HepG2 (cell line): ENCODE results near the gene FAM3B. TPM values are rescaled to one million over a fixed set of nuclear protein-coding genes. Genes with fewer than 3 reads are reported as not detected.

ENCODE experiments used
- CAMTA2 ChIP-seq: sonication (generic); formaldehyde crosslinking; IDR thresholded peaks from 2 replicates; pipeline ENCODE4 v1.4.0; 2020; ENCODE audit warnings: mild to moderate bottlenecking, missing genetic modification reagents, borderline replicate concordance
- CREB1 ChIP-seq, 2 experiments: fragments of 450-650 bp in 1 of 2; IDR thresholded peaks; 2 replicates each; pipeline ENCODE4 v1.6.1; 2016 to 2017; ENCODE audit warnings: control low read depth in 1 of 2, mild to moderate bottlenecking in 1 of 2, missing compliant biosample characterization in 1 of 2, missing genetic modification characterization in 1 of 2
- EED ChIP-seq: sonication (generic); formaldehyde crosslinking; IDR thresholded peaks from 2 replicates; pipeline ENCODE4 v1.5.0; 2020; ENCODE audit warnings: mild to moderate bottlenecking, missing genetic modification reagents
- HNRNPK ChIP-seq: fragments of 200-400 bp; formaldehyde crosslinking; IDR thresholded peaks from 2 replicates; pipeline ENCODE4 v1.6.1; 2018; ENCODE audit warnings: low read length, low read depth, moderate library complexity, mild to moderate bottlenecking; ENCODE audit not compliant: poor library complexity, severe bottlenecking
- MLLT10 ChIP-seq: sonication (generic); formaldehyde crosslinking; IDR thresholded peaks from 2 replicates; pipeline ENCODE4 v1.4.0; 2020; ENCODE audit warnings: missing genetic modification reagents
- SP1 ChIP-seq, 2 experiments: fragments of 450-650 bp in 1 of 2; sonication (generic) in 1 of 2; formaldehyde crosslinking in 1 of 2; IDR thresholded peaks; 2 replicates each; pipeline versions ENCODE4 v1.4.0 to v1.6.1; 2016 to 2020; ENCODE audit warnings: missing genetic modification reagents in 1 of 2
- SRF ChIP-seq: IDR thresholded peaks from 2 replicates; pipeline ENCODE4 v1.6.1; 2011; ENCODE audit warnings: mild to moderate bottlenecking, low read depth, low read length, moderate library complexity
- ZNF143 ChIP-seq: sonication (generic); formaldehyde crosslinking; IDR thresholded peaks from 2 replicates; pipeline ENCODE4 v1.4.0; 2020; ENCODE audit warnings: missing genetic modification reagents
- ZNF337 ChIP-seq: sonication (generic); formaldehyde crosslinking; IDR thresholded peaks from 2 replicates; pipeline ENCODE4 v1.5.1; 2020; ENCODE audit warnings: missing genetic modification reagents, low read depth, mild to moderate bottlenecking, borderline replicate concordance
- ZNF33B ChIP-seq: sonication (generic); formaldehyde crosslinking; IDR thresholded peaks from 2 replicates; pipeline ENCODE4 v1.5.1; 2020; ENCODE audit warnings: mild to moderate bottlenecking, missing genetic modification reagents
- ZNF496 ChIP-seq: sonication (generic); formaldehyde crosslinking; IDR thresholded peaks from 2 replicates; pipeline ENCODE4 v1.8.1; 2023; ENCODE audit warnings: mild to moderate bottlenecking, moderate library complexity, missing genetic modification reagents; ENCODE audit not compliant: insufficient replicate concordance
- ZNF670 ChIP-seq: sonication (generic); formaldehyde crosslinking; IDR thresholded peaks from 2 replicates; pipeline ENCODE4 v1.8.0; 2022; ENCODE audit warnings: mild to moderate bottlenecking, missing genetic modification reagents, borderline replicate concordance
- polyA plus RNA-seq, 8 experiments: library from polyadenylated mRNA; depleted of rRNA in 3 of 8; stranded (reverse) in 7 of 8; unstranded in 1 of 8; fragments of >200 nt; fragmentation: Illumina TruSeq in 4 of 8; extraction: Trizol in 4 of 8; gene quantifications; 2 replicates each; pipeline versions ENCODE4 v1.2.1 to v1.2.3, GENCODE V29; 2011 to 2016; ENCODE audit warnings: low read depth in 4 of 8, missing spikeins in 1 of 8, mixed read lengths in 1 of 8; ENCODE audit not compliant: insufficient read depth in 1 of 8
- total RNA-seq, 5 experiments: library from RNA; depleted of rRNA; stranded (reverse); fragments of >200 nt; fragmentation: Illumina TruSeq; extraction: Trizol; gene quantifications; 2 replicates each; pipeline ENCODE4 v1.2.3, GENCODE V29; 2016; ENCODE audit warnings: low read depth in 1 of 5
- TF ChIP-seq, protein P1 (sequence below): sonication (generic); formaldehyde crosslinking; IDR thresholded peaks from 2 replicates; pipeline ENCODE4 v1.4.0; 2020; ENCODE audit warnings: mild to moderate bottlenecking, missing genetic modification reagents
- TF ChIP-seq, protein P2 (sequence below): IDR thresholded peaks from 2 replicates; pipeline ENCODE4 v1.4.0; 2020; ENCODE audit warnings: mild to moderate bottlenecking, missing genetic modification reagents

The FAM3B gene
- total and polyA plus RNA-seq, 2 of the 13 experiments (the other 11 are each of a cell fraction or from before 2014, with no cell fraction given): 46.5 to 62.0 TPM

DNA sequence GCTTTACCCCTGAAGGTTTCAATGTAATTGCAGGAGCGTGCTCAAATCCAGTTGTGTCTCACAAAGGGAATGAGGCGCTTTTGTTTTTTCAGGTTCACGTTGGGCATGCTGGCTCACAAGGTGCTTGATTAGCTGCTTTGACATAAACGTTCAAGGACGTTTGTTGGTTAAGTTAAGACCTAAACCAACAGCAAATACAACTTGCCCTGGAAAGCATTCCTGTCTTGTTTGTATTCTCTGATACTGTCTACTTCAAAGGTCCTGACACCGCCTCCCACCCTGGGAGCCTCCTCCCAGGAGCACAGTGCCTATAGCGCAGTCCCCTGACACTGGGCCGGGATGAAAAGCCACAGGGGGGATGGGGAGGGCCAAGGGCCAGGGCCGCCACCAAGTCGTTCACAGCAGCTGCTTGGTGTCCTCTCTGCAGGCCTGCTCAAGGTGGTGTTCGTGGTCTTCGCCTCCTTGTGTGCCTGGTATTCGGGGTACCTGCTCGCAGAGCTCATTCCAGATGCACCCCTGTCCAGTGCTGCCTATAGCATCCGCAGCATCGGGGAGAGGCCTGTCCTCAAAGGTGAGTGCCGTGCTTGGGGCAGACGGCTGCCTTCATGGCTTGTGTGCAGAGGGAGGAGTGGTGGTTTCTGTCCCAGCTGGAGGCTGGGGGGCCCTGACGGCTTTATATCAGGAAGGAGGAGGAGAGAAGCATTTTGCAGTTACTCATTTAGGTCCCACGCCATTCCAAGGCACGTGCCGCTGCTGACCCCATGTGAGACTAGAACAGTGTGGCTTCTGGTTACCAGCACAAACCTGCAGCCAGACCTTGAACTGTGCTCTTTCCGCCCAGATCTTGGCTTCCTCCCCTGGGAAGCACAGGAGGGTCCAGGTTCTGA is 6.1 kb downstream of the FAM3B start (continued):
- TF ChIP-seq ZNF143 (CRISPR knock-in tag): no peak
- no peak for TF ChIP-seq ZNF496 (CRISPR knock-in tag)
- no peak for TF ChIP-seq HNRNPK
- no peak; the same call in 1 of the 2 replicates for TF ChIP-seq ZNF670 (CRISPR knock-in tag)
- TF ChIP-seq SRF: no peak
- TF ChIP-seq ZNF33B (CRISPR knock-in tag): no peak
- no peak for TF ChIP-seq EED (CRISPR knock-in tag)
- no peak for TF ChIP-seq MLLT10 (CRISPR knock-in tag)
- peak; percentile 67; the same call in 1 of the 2 replicates for TF ChIP-seq ZNF337 (CRISPR knock-in tag)
- TF ChIP-seq, protein P1, sequence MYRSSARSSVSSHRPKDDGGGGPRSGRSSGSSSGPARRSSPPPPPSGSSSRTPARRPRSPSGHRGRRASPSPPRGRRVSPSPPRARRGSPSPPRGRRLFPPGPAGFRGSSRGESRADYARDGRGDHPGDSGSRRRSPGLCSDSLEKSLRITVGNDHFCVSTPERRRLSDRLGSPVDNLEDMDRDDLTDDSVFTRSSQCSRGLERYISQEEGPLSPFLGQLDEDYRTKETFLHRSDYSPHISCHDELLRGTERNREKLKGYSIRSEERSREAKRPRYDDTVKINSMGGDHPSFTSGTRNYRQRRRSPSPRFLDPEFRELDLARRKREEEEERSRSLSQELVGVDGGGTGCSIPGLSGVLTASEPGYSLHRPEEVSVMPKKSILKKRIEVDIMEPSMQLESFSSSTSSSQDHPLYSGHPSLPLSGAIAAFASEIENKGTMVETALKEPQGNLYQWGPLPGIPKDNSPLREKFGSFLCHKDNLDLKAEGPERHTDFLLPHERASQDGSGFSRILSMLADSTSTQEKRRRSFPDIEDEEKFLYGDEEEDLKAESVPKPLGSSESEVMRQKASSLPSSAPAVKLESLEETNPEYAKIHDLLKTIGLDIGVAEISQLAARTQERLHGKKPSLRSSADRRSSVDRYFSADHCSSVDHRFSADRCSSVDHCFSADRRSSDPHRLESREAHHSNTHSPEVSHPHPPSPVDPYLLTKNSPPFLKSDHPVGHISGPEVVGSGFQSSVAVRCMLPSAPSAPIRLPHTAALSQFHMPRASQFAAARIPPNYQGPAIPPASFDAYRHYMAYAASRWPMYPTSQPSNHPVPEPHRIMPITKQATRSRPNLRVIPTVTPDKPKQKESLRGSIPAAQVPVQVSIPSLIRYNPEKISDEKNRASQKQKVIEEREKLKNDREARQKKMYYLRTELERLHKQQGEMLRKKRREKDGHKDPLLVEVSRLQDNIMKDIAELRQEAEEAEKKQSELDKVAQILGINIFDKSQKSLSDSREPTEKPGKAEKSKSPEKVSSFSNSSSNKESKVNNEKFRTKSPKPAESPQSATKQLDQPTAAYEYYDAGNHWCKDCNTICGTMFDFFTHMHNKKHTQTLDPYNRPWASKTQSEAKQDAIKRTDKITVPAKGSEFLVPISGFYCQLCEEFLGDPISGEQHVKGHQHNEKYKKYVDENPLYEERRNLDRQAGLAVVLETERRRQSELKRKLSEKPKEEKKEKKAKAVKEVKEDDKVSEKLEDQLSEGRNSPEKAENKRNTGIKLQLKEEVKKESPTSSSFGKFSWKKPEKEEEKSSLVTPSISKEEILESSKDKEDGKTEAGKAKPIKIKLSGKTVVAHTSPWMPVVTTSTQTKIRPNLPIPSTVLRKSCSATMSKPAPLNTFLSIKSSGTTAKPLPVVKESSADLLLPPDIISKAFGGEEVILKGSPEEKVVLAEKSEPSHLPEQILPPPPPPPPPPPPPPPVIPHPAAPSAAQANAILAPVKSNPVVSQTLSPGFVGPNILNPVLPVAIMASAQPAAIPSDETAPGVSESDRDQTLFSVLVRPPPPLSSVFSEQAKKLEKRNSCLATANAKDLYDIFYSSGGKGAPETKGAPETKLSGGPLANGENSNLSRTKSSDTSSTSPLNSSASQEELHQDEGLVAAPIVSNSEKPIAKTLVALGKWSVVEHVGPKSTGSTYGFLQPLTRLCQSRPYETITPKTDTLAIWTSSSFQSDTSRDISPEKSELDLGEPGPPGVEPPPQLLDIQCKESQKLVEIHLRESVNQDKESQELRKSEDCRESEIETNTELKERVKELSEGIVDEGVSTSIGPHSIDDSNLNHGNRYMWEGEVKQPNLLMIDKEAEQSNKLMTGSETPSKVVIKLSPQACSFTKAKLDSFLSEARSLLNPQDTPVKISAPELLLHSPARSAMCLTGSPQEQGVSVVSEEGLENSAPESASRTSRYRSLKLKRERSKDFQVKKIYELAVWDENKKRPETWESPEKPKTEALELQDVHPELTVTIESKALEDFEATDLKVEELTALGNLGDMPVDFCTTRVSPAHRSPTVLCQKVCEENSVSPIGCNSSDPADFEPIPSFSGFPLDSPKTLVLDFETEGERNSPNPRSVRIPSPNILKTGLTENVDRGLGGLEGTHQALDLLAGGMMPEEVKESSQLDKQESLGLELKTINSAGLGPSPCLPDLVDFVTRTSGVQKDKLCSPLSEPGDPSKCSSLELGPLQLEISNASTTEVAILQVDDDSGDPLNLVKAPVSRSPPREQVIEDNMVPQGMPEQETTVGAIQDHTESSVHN (CRISPR knock-in tag): no peak
- no peak for TF ChIP-seq CREB1 (IDR thresholded peaks at IDR 0.05)
- no peak for TF ChIP-seq CREB1 (CRISPR knock-in tag; IDR thresholded peaks at IDR 0.05)
- no peak for TF ChIP-seq SP1 (IDR thresholded peaks at IDR 0.05)
- TF ChIP-seq SP1 (CRISPR knock-in tag; IDR thresholded peaks at IDR 0.05): peak; percentile 56; the same call in 1 of the 2 replicates
- TF ChIP-seq, protein P2, sequence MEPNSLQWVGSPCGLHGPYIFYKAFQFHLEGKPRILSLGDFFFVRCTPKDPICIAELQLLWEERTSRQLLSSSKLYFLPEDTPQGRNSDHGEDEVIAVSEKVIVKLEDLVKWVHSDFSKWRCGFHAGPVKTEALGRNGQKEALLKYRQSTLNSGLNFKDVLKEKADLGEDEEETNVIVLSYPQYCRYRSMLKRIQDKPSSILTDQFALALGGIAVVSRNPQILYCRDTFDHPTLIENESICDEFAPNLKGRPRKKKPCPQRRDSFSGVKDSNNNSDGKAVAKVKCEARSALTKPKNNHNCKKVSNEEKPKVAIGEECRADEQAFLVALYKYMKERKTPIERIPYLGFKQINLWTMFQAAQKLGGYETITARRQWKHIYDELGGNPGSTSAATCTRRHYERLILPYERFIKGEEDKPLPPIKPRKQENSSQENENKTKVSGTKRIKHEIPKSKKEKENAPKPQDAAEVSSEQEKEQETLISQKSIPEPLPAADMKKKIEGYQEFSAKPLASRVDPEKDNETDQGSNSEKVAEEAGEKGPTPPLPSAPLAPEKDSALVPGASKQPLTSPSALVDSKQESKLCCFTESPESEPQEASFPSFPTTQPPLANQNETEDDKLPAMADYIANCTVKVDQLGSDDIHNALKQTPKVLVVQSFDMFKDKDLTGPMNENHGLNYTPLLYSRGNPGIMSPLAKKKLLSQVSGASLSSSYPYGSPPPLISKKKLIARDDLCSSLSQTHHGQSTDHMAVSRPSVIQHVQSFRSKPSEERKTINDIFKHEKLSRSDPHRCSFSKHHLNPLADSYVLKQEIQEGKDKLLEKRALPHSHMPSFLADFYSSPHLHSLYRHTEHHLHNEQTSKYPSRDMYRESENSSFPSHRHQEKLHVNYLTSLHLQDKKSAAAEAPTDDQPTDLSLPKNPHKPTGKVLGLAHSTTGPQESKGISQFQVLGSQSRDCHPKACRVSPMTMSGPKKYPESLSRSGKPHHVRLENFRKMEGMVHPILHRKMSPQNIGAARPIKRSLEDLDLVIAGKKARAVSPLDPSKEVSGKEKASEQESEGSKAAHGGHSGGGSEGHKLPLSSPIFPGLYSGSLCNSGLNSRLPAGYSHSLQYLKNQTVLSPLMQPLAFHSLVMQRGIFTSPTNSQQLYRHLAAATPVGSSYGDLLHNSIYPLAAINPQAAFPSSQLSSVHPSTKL (CRISPR knock-in tag): peak; percentile 95
- no peak for TF ChIP-seq CAMTA2 (CRISPR knock-in tag)
